Left kidney (tissue), 2 donors: ENCODE data around the gene FREM2. TPM values are rescaled to one million over a fixed set of nuclear protein-coding genes. Genes with fewer than 3 reads are reported as not detected.

Experiments
- DNase-seq: peaks from one replicate; pipeline ENCODE4 v3.0.0-alpha.2; 2013
- polyA plus RNA-seq: library from polyadenylated mRNA; unstranded; fragments of 120-200 nt; gene quantifications from one replicate; pipeline ENCODE4 v1.2.1, GENCODE V29; 2013; ENCODE audit not compliant: insufficient read length

Gene FREM2
- polyA plus RNA-seq, 1 donor: 52.7 TPM

DNA sequence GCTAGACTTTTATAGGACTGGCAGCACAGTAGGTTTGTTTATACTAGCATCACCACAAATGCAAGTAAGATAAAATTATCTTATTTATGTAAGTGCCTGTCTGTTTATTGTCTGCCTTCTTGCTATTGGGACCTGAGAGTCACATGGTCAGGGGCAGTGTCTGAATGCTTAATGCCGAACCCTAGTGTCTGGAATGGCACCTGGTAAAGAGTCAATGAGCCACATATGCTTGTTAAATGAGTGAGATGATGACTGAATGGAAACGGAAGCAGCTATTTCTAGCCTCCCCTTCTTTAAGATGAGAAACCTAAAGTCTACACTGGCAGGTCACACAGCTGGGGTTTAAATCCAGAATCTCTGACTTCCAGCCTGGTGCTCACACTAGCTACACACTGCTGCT is 211.6 kb downstream of the FREM2 start:
- no peak for DNase-seq

GRCh38 chr13:38899571-38899970 is 212.7 kb downstream of the FREM2 start:
- DNase-seq: no peak

GRCh38 chr13:38900188-38900587 is 213.3 kb downstream of the FREM2 start:
- DNase-seq: no peak

DNA sequence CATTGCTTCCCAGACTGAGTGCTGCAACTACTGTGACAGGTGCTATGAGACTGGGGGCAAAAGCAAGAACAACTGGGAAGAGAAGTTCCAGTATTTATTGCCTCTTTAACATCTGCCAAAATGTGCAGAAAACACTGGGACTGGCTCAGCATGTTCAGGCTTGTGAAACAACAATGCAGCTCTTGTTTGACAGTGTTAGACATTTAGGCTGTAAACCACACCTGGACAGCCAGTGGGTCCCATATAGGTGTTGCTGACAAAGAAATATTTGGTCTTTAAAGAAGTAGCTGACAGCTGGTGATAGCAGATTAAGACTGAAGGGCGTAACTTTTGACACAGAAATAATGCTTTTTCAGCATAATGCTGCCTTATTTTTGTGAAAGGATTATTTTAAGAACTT is 215.7 kb downstream of the FREM2 start:
- no peak for DNase-seq

DNA sequence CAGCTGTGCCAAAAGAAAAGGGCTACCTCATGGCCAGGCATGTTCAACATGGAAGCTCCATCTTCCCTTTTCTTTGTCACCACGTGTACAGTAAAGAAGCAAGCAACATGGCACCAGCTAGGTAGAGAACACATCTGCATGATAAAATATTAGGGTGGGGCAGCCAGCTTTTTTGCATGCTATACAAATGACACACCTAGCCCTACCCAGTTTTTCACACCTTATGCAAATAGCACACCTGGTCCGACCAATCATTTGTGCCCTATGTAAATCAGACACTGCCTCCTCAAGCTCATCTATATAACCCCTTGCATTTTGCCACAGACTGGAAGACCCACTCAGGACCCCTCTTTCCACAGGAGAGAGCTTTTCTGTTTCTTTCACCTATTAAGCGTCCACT is 218.2 kb downstream of the FREM2 start:
- no peak for DNase-seq

- no peak for DNase-seq
Observed at GRCh38 chr13:38905861-38906260, 219.0 kb downstream of the FREM2 start.

GRCh38 chr13:38908574-38908973 is 221.7 kb downstream of the FREM2 start:
- DNase-seq: no peak

GRCh38 chr13:38914070-38914469 is 227.2 kb downstream of the FREM2 start:
- DNase-seq: no peak

DNA sequence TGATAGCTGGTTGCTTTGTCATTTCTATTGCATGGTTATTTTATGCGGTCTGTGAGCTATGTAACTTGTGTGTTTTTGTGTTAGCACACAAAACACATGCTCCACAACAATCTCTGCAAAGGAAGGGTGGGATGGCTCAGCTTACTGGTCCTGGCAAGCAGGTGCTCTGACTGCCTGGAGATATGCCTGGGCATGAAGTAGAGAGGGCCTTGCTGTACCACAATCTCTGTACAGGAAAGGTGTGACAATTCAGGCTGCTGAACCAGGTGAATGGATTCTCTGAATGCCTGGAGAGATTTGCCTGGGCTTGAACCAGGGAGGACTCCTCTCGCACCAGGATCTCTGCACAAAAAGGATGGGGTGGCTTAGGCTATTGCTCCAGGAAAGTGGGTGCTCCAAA is 234.2 kb downstream of the FREM2 start:
- DNase-seq: no peak

DNA sequence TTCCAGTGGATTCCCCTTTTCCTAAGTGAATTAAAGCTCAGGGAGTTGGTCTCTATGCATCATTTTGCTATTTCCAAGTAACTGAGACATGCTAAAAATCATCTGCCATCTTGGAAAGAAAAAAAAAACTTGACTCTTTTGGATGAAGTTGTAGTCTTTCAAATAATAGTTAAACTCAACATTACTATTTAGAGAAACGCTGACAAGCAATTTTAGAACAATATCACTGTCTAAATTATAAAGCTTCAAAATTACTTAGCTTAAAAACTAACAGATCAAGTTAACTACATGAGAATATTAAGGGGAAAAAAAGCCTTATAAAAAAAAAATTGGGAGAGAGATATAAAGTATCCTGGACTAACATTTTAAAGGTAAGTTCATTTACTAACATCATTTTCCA is 235.3 kb downstream of the FREM2 start:
- DNase-seq: no peak

- DNase-seq: no peak
Observed at GRCh38 chr13:38933786-38934185, 246.9 kb downstream of the FREM2 start.
